GM23338 (cell line): Measurements from ENCODE around the gene BLTP3B.

Source experiments
- EZH2phosphoT487 ChIP-seq: fragments of 200-600 bp; sonication (generic); IDR thresholded peaks from one replicate; pipeline ENCODE4 v1.8.1; 2018; ENCODE audit warnings: antibody characterized with exemption; ENCODE audit not compliant: unreplicated experiment
- POLR2AphosphoS5 ChIP-seq: IDR thresholded peaks from 2 replicates; pipeline ENCODE4 v1.6.1; 2016; ENCODE audit warnings: antibody characterized with exemption, low read depth
- TF ChIP-seq, protein P1 (sequence below), 2 experiments: fragments of 200-600 bp in 1 of 2; sonication (generic) in 1 of 2; conservative IDR thresholded peaks; 2 replicates each; pipeline versions ENCODE4 v1.5.1 to v1.6.1; 2016 to 2017; ENCODE audit warnings: antibody characterized with exemption in 2 of 2, low read depth in 2 of 2, mild to moderate bottlenecking in 2 of 2, moderate library complexity in 1 of 2
- TF ChIP-seq, protein P2 (sequence below): IDR thresholded peaks from one replicate; pipeline ENCODE4 v1.6.1; 2018; ENCODE audit warnings: antibody characterized with exemption; ENCODE audit not compliant: unreplicated experiment

- TF ChIP-seq, protein P1, sequence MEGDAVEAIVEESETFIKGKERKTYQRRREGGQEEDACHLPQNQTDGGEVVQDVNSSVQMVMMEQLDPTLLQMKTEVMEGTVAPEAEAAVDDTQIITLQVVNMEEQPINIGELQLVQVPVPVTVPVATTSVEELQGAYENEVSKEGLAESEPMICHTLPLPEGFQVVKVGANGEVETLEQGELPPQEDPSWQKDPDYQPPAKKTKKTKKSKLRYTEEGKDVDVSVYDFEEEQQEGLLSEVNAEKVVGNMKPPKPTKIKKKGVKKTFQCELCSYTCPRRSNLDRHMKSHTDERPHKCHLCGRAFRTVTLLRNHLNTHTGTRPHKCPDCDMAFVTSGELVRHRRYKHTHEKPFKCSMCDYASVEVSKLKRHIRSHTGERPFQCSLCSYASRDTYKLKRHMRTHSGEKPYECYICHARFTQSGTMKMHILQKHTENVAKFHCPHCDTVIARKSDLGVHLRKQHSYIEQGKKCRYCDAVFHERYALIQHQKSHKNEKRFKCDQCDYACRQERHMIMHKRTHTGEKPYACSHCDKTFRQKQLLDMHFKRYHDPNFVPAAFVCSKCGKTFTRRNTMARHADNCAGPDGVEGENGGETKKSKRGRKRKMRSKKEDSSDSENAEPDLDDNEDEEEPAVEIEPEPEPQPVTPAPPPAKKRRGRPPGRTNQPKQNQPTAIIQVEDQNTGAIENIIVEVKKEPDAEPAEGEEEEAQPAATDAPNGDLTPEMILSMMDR (conservative IDR thresholded peaks at IDR 0.05; ENCODE audit: low read depth in 2 of 2): no peak
- TF ChIP-seq EZH2phosphoT487 (no peak), POLR2AphosphoS5 (no peak)
- TF ChIP-seq, protein P2, sequence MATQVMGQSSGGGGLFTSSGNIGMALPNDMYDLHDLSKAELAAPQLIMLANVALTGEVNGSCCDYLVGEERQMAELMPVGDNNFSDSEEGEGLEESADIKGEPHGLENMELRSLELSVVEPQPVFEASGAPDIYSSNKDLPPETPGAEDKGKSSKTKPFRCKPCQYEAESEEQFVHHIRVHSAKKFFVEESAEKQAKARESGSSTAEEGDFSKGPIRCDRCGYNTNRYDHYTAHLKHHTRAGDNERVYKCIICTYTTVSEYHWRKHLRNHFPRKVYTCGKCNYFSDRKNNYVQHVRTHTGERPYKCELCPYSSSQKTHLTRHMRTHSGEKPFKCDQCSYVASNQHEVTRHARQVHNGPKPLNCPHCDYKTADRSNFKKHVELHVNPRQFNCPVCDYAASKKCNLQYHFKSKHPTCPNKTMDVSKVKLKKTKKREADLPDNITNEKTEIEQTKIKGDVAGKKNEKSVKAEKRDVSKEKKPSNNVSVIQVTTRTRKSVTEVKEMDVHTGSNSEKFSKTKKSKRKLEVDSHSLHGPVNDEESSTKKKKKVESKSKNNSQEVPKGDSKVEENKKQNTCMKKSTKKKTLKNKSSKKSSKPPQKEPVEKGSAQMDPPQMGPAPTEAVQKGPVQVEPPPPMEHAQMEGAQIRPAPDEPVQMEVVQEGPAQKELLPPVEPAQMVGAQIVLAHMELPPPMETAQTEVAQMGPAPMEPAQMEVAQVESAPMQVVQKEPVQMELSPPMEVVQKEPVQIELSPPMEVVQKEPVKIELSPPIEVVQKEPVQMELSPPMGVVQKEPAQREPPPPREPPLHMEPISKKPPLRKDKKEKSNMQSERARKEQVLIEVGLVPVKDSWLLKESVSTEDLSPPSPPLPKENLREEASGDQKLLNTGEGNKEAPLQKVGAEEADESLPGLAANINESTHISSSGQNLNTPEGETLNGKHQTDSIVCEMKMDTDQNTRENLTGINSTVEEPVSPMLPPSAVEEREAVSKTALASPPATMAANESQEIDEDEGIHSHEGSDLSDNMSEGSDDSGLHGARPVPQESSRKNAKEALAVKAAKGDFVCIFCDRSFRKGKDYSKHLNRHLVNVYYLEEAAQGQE: no peak
These were observed 42.0 kb upstream of the BLTP3B start for GRCh38 chr12:100184549-100185145.
